Hindlimb muscle (tissue), 1 donor: ENCODE data around the gene ZDHHC12. TPM values are rescaled to one million over a fixed set of nuclear protein-coding genes. Genes with fewer than 3 reads are reported as not detected.
"Not testable (repeated sequence)": the region's sequence is repeated elsewhere in the genome, so short reads cannot be mapped to it uniquely, and the experiment has no call there.

Source experiments
- DNase-seq: peaks from one replicate; pipeline ENCODE4 v3.0.0-alpha.2; 2013
- polyA plus RNA-seq: library from polyadenylated mRNA; unstranded; fragments of 120-200 nt; gene quantifications from one replicate; pipeline ENCODE4 v1.2.1, GENCODE V29; 2013; ENCODE audit not compliant: insufficient read length

ZDHHC12 gene
- polyA plus RNA-seq, 1 donor, result 7.6 TPM

DNA sequence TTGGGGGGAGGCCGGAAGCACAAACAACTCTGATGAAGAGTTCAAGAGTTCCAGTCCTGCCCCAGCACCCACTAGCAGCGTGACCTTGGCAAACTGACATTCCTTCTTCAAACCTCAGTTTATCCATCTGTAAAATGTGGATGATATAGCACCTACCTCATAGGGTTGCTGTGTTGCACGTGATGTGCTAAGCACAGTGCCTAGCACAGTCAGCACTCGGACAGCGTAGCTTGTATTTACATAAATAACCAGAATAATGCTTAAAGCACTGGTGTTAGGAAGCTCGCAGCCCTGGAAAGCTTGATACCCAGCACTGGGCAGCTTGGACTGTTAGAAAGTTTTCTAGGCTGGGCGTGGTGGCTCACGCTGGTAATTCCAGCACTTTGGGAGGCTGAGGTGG is 16.5 kb downstream of the ZDHHC12 start:
- no peak for DNase-seq

DNA sequence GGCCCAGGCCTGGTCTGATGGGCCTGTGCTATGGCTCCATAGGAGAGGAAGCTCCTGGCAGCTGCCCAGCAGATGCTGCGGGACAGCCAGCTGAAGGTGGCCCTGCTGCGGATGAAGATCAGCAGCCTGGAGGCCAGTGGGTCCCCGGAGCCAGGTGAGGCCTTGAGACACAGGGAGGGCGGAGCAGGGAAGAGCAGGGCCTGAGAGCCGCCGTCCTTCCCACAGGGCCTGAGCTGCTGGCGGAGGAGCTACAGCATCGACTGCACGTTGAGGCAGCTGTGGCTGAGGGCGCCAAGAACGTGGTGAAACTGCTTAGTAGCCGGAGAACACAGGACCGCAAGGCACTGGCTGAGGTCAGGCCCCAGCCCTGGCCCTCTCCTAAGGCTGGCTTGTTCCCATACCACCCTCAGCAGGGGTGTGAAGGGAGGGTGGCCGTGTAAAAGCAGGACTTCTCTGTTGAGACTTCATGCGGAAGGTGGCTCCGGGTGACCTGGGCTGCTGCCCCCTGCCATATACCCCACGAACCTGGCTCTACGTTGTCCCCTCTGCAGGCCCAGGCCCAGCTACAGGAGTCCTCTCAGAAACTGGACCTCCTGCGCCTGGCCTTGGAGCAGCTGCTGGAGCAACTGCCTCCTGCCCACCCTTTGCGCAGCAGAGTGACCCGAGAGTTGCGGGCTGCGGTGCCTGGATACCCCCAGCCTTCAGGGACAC is 17.1 kb downstream of the ZDHHC12 start:
- DNase-seq, result no peak

DNA sequence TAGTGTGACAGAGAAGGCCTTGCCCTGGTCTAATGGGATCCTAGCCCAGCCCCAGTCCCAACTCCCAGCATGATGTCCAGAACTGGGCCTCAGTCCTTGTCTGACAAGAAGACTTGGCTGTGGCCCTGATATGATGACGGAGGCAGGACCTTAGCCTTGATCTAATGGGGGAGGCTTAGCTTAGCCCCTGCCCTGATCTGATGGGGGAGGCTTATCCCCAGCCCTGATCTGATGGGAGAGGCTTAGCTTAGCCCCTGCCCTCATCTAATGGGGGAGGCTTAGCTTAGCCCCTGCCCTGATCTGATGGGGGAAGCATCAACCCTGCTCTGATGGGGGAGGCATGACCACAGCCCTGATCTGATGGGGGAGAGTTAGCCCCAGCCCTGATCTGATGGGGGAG is 17.9 kb downstream of the ZDHHC12 start:
- DNase-seq, result no peak

DNA sequence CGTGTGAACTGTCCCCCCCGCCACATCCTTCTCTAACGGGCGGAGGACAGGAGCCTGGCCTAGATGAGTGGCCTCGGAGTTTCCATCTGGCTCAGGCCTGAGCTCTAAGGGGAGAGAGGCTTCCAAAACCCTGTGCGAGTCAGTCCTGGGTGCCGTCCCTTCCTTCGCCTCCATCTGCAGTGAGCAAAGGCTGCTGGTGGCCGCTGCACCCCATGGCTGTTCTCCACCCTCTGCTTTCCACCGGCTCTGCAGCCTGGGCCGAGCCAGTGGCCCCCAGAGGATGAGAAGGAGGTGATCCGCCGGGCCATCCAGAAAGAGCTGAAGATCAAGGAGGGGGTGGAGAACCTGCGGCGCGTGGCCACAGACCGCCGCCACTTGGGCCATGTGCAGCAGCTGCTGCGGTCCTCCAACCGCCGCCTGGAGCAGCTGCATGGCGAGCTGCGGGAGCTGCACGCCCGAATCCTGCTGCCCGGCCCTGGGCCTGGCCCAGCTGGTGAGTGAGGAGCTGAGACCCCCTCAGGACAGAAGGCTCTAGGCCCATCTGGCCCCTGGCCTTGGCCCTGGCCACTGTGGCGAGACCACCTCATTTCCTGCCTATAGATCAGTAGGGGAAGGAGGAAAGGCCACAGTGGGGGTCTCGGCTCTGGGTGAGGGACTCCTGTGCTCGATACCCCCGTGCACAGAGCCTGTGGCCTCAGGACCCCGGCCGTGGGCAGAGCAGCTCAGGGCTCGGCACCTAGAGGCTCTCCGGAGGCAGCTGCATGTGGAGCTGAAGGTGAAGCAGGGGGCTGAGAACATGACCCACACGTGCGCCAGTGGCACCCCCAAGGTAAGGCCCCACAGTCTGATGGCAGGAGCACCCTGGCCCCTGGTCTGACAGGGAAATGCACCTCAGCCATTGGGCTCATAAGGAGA is 18.6 kb downstream of the ZDHHC12 start:
- no peak for DNase-seq

DNA sequence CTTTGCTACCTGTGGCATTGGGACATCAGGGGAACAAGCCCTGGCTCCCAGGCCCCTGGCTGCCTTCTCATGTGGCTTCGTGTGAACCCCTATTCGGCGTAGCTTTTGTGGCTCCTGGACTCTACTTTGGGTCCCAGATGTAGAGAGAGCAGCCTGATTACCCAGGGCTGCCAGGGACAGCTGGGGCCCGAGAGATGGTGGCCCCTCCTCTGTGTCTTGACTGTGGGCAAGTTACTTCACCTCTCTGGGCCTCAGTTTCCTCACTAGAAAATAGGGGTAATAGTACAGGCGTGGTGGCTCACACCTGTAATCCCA is 19.6 kb downstream of the ZDHHC12 start:
- DNase-seq, result no peak

DNA sequence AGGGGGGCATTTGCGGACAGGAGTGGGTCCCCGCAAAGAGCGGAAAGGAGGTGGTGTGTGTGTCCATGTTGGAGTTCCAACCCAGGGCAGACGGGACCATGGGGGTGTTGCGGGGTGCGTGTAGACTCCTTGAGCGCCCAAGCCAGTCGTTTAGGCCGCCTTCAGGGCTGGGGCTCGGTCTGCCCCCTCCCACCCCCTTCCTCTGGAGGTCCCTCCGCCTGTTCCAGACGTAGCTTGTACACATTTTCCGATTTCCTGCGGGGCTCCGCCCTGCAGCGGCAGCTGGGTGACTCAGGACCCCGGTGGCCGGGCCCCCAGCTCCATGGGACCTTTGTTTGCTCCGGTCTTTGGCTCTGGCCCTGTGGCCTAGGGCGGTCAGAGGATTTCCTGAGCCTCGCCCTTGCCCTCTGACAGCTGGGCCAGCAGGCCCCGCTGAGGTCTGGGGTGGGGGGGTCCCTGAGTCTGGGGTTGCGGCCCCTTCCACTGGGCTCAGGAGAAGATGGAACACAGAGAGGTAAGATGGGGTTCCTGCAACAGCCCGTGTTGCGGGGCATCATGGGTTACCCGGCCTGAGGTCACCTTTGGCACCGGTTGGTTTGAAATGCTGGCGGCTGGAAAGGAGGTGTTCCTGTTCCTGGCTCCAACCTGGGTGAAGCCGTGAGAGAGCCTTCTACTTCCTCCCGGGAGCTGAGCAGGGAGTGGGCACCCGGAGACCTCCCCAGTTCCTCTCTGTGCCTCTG is 20.1 kb downstream of the ZDHHC12 start:
- DNase-seq, result no peak

DNA sequence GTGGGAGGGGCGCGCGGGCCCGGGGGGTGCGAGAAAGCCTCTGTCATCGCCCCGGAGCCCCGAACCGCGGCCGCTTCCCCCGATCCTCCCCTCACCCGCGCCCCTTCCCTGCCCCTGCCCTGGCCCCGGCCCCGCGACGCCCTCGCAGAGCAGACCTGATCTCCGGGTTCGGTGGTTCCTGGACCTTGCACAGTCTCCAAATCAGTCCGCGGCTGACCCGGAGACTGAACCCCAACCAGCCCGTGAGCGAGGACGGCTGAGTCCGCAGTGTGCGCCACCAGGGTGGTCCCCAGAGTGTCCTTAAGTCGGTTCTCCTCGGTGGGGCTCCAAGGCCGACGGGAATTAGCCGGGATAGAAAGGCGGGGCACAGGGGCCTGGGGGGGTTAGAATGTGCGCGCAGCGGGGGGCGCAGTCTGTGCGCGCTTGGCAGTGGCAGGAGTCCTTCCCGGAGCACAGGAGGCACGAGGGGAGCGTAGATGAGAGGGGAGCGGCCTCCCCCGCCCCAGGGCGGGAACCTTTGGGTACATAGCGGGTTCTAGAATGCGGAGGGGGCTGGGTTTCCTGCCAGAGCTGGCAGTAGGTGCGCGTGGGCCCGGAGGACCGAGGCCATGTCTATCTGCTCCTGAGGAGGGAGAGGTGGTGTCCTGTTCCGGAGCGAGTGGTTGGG is 20.8 kb downstream of the ZDHHC12 start:
- no peak for DNase-seq

DNA sequence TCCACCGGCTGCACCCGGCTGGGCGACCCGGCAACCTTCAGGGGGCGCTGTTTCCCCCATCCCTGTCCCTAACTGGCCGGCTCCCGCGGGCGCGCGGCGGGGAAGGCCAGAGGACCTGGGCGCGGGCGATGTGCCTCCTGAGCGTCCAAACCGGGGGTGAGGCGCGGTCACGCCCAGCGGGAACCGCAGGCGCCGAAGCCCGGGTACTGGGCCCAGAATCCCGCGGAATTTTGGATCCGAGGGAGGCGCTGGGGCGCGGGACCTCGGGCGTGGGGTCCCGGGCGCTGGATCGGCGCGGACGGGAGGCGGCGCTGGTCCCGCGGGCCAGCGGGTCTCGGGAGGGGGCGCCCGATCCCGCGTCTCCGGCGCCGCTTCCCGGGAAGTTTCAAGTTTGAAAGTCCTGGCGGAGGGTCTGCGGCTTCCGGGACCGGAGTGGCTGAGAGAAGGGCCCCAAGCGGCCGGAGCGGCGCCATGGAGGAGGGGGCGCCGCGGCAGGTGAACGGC is 21.4 kb downstream of the ZDHHC12 start, which contains the start of gene PKN3:
TSS of gene PKN3 (plus strand) at position 59 of the 504 bp plus-strand sequence. CDS start at position 472, 413 bp downstream.
- DNase-seq, result peak; percentile 88

DNA sequence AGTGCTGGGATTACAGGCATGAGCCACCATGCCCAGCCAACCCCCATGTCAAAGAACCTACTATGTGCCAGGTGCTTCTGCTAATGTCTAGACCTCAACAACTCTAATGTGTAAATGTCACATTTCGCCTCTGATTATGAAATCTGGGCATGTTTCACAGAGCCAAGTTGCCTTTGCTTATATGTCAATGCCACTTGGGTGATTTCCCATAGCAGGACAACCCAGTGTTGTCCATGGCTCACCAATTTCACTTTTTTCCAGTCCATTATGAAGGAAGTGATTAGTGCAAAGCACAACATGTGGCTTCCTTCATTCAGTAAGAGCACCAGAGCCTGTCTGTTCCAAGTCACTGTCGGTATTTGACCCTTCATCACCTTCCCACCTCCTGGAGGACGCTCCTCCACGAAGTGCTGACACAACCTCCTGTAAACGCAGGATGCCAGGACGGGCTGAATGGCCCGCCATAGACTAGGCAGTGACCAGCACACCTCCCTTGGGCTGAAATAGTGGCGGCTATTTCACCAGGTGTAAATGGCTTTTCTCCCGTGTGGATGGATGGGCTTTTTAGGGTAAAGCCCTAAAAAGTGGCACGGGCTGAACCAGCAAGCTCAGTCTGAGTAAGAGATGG is 22.6 kb downstream of the ZDHHC12 start:
- DNase-seq, result no peak

DNA sequence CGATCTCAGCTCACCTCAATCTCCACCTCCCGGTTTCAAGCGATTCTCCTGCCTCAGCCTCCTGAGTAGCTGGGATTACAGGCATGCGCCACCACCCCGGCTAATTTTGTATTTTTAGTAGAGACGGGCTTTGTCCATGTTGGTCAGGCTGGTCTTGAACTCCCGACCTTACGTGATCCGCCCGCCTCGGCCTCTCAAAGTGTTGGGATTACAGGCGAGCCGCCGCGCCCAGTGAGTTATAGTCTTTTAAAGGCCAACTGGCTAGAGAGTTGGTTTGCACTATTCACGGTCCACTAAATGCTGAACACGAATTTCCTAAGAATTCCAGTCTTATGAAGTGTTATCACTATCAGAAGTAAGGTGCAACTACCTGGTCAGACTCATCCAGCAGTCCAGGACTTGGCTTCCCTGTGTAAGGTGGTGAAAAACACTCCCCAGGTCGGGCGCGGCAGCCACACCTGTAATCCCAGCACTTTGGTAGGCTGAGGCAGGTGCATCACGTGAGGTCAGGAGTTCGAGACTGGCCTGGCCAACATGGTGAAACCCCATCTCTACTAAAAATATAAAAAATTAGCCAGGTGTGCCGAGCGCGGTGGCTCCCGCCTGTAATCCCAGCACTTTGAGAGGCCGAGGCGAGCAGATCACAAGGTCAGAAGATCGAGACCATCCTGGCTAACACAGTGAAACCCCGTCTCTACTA is 24.7 kb downstream of the ZDHHC12 start:
- not testable (repeated sequence) for DNase-seq

DNA sequence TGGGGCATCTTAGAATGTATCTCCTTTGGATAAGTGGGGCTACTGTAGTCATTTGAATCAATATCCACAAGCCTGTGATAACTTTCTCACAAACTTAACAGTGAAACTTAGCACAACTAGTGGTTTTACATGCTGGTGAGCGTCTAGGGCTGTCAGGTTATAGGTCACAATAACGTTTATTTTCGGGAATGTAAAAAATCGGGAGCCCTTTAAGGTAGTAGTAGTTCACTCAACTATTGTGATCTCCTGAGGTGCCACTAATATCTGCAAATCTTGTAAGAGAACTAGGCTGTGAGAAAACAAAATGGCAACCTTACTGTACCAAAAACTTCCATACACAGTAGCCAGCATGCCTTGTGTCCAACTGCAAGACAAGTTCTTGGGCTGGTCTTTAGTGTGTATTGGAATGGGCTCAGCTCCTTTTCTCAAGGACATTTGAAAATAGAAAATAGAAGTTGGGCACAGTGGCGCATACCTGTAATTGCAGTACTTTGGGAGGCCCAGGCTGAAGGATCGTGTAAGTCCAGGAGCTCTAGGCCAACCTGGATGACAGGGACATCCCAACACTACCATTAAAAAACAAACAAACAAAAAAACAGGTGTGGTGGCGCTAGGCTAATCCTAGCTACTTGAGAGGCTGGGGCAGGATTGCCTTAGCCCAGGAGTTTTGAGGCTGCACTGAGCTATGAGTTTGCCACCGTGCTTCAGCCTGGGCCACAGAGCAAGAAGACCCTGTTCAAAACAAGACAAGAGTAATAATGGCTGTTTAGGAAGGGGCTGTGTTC is 26.8 kb downstream of the ZDHHC12 start:
- no peak for DNase-seq

DNA sequence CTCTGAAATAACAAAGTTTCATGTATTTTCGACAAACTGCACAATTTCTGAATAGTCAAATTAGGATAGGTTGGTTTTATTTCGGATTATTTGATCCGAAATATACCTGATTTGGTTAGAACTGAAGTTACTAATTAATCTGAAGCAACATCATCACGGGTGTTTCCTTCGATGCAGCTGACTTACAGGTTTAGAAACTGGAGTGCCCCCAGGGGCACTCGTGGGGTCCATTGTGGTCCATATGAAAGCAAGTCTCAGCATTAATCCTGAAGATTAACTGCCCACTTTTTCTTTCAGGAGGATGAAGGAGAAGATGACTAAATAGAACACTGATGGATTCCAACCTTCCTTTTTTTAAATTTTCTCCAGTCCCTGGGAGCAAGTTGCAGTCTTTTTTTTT is 29.6 kb downstream of the ZDHHC12 start:
- DNase-seq, result no peak

DNA sequence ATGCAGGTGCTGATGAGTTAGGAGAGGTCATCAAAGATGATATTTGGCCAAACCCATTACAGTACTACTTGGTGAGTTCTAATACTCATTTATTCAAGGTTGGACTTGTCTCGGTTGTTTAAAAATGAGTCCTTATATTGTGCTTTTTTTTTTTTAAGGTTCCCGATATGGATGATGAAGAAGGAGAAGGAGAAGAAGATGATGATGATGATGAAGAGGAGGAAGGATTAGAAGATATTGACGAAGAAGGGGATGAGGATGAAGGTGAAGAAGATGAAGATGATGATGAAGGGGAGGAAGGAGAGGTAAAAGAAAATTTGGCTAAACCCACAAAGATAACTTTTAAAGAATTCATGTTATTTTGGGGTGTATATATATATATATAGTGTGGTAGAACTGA is 30.2 kb downstream of the ZDHHC12 start:
- DNase-seq, result not testable (repeated sequence)

DNA sequence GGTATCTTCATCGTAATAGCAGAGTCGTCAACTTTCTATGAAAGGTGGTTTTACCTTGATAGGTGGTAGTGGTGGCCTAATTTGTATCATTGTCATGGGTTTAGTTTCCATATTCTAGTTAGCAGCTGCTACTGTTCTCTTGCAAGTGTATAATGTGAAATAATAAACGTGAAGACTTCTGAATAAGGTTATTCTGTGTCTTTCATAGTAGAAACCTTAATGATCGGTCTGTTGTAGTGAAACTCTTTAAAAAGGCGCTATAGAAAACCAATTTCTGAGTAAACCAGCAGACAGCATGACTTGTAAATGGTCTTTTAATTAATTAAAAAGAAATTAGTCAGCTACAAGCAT is 33.3 kb downstream of the ZDHHC12 start:
- DNase-seq, result no peak

DNA sequence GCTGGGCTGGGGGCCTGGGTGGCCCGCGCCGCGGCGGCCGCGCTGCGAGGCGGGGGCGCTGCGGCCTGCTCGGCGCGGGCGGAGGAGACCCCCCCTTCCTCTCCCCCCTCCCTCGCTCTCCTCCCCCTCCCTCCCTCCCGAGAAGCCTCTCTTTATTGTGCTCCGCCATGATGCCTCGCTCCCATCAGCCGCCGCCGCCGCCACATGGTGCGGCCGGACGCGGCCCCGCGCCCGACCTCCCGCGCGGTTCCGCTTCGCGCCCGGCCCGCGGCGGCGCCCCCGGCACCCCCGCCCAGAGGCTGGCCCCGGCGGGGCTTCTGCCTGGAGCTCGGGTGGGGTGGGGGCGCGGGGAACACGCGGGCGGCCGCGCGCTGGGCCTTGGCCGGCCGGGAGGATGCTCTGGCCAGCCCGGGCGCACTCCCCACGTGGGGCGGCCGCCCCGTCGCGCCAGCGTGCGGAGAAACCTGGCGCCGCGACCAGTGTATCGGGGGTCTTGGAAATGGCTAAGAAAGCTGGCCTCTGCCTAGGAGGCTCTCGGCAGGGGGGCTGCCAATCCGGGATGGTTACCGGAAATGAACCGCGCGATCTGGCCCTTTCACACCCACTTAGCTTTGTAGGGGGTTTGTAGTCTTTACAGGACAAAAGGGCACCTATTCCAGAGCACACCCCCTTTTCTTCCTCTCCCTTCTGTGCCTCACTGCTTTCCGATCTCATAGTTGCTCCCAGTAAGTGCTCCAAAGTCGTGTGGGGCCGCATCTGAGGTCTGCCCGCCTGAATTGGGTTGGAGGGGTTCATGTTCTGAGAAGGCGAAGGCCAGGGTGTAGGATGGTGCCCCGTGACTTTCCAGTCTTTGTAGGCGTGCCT is 33.9 kb downstream of the ZDHHC12 start:
- DNase-seq, result peak; percentile 58

DNA sequence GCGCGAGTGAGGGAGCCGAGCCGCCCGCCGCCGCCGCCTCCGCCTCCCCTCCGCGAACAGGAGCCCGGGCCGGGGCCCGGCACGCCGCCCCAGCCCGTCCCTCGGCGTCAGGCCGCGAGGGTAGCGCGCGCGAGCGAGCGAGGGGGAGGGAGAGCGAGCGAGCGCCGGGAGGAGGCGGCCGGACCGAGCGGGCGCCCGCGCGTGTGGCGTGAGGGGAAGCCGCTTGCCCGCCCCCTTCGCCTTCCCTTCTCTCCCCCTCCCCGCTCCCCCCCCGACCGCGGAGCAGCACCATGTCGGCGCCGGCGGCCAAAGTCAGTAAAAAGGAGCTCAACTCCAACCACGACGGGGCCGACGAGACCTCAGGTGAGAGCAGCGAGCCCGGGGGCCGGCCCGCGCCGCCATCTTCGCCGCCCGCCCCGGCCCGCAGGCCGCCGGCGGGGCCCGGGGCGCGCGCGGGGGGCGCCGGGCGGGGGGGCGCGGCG is 34.6 kb downstream of the ZDHHC12 start:
- DNase-seq, result no peak

DNA sequence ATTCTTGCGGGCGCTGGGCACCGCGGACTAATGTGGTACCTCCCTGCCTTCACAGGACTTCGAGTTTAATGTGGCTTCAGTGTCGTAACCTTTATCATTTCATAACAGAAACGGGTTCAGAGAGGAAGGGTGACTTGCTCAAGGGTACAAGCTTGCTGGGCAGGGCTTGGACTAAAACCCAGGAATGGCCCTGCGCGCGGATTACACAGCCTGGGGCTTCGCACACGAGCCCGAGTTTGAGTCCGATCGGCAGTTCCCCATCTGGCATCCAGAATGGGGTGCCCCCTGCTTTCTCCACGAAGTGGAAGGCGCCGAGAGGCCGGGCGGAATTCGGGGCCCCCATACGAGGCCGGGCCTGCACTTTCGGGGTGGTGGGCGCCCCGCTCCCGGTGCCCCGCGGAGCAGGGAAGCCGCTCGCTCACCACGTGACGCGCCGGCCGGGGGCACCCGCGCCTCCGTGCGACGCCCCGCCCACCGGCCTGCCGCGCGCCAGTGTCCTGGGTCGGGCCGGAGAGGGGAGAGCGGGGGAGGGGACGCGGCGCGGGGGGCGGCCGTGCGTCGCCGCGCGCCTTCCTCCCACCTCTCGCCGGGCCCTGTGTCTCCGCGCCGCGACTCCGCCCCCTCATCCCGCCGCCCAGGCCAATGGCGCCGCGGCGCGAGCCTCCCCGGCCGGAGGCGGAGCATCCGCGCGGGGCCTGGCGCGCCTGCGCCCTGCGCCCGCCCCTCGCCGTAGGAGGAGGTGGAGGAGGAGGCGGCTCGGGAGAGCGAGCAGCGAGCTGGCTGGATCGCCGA is 35.2 kb downstream of the ZDHHC12 start, which contains the start of gene SET:
TSS of gene SET (plus strand) at position 722 of the 792 bp plus-strand sequence. CDS start 361 bp downstream, outside the sequence.
- DNase-seq, result peak; percentile 98

DNA sequence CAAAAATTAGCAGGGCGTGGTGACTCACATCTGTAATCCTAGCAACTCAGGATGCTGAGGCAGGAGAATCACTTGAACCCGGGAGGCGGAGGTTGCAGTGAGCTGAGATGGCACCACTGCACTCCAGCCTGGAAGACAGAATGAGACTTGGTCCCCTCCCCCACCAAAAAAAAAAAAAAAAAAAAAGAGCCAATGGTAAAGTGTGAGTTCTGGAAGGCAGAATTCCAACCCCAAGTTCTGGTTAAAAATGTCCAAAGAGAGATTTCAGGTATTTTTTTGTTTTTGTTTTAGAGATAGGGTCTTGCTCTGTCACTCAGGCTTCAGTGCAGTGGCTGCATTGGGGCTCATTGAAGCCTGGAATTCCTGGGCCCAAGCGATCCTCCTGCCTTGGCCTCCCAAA is 36.5 kb downstream of the ZDHHC12 start:
- DNase-seq, result no peak
